ENCODE measurements around the gene MTIF3.

The MTIF3 gene

GRCh38 chr13:27425918-27426630, 24.3 kb downstream of the MTIF3 start:
- Histone ChIP-seq H3K9ac (ENCODE audit: insufficient read length) (peak overlapping the region; percentile 81), H3K36me3 (ENCODE audit: insufficient read depth, low read length) (peaks cover 48% of the 10 kb centered on the region)
- DNase-seq (ENCODE audit: low read depth, low spot score) = no peak

GRCh38 chr13:27425158-27425917, 25.0 kb downstream of the MTIF3 start:
- H3K9ac ChIP-seq (ENCODE audit: insufficient read length) = peak overlapping the region; percentile 81
- H3K36me3 ChIP-seq (ENCODE audit: insufficient read depth, low read length) = peaks cover 40% of the 10 kb centered on the region
- no peak overlapping the region for H3K27ac ChIP-seq
- peak overlapping the region; percentile 93 for H3K4me3 ChIP-seq
- TF ChIP-seq EZH2 (IDR thresholded peaks at IDR 0.05) (no peak), FOXP2 (optimal IDR thresholded peaks at IDR 0.05; ENCODE audit: control extremely low read depth, extremely low read length, insufficient read depth) (no peak), POLR2AphosphoS5 (IDR thresholded peaks at IDR 0.05; ENCODE audit: borderline replicate concordance, low read depth, low read length) (no peak)
- DNase-seq (ENCODE audit: low read depth, low spot score) = no peak
- no peaks in the 10 kb centered on the region for H3K9me3 ChIP-seq (ENCODE audit: low read depth, low read length)

More at GRCh38 chr13:27425918-27426630, 24.3 kb downstream of the MTIF3 start:
- Histone ChIP-seq H3K4me3 (peak overlapping the region; percentile 93), H3K27ac (no peak overlapping the region), H3K9me3 (ENCODE audit: low read depth, low read length) (no peaks in the 10 kb centered on the region)
- TF ChIP-seq EZH2 (IDR thresholded peaks at IDR 0.05) (no peak), POLR2AphosphoS5 (IDR thresholded peaks at IDR 0.05; ENCODE audit: borderline replicate concordance, low read depth, low read length) (no peak), FOXP2 (optimal IDR thresholded peaks at IDR 0.05; ENCODE audit: control extremely low read depth, extremely low read length, insufficient read depth) (no peak)

- peak; percentile 34 for DNase-seq (ENCODE audit: low read depth, low spot score)
- Histone ChIP-seq H3K9me3 (ENCODE audit: low read depth, low read length) (no peaks in the 10 kb centered on the region), H3K4me3 (peak within 1 kb of the TSS; percentile 93), H3K9ac (ENCODE audit: insufficient read length) (peak within 1 kb of the TSS; percentile 81), H3K36me3 (ENCODE audit: insufficient read depth, low read length) (peaks cover 32% of the 10 kb centered on the region), H3K27ac (no peak within 1 kb of the TSS; the same call in 1 of the 2 replicates)
- TF ChIP-seq POLR2AphosphoS5 (IDR thresholded peaks at IDR 0.05; ENCODE audit: borderline replicate concordance, low read depth, low read length) (peak; percentile 93), EZH2 (IDR thresholded peaks at IDR 0.05) (no peak), FOXP2 (optimal IDR thresholded peaks at IDR 0.05; ENCODE audit: control extremely low read depth, extremely low read length, insufficient read depth) (no peak)
Measured at GRCh38 chr13:27424246-27425157, 25.9 kb downstream of the MTIF3 start, which contains the start of gene GTF3A. Gene GTF3A, plus strand, starts transcription at chr13:27424619.

GRCh38 chr13:27423333-27423732, 27.0 kb downstream of the MTIF3 start:
- Histone ChIP-seq H3K36me3 (ENCODE audit: insufficient read depth, low read length) (peaks cover 20% of the 10 kb centered on the region), H3K4me3 (no peak overlapping the region), H3K27ac (no peak overlapping the region), H3K9me3 (ENCODE audit: low read depth, low read length) (no peaks in the 10 kb centered on the region), H3K9ac (ENCODE audit: insufficient read length) (no peak overlapping the region)
- TF ChIP-seq EZH2 (IDR thresholded peaks at IDR 0.05) = no peak
- no peak for TF ChIP-seq FOXP2 (optimal IDR thresholded peaks at IDR 0.05; ENCODE audit: control extremely low read depth, extremely low read length, insufficient read depth)
- TF ChIP-seq POLR2AphosphoS5 (IDR thresholded peaks at IDR 0.05; ENCODE audit: borderline replicate concordance, low read depth, low read length) = no peak
- no peak for DNase-seq (ENCODE audit: low read depth, low spot score)

GRCh38 chr13:27421101-27421871, 29.1 kb downstream of the MTIF3 start:
- Histone ChIP-seq H3K9ac (ENCODE audit: insufficient read length) (no peak overlapping the region), H3K4me3 (no peak overlapping the region)
- TF ChIP-seq POLR2AphosphoS5 (IDR thresholded peaks at IDR 0.05; ENCODE audit: borderline replicate concordance, low read depth, low read length) (no peak), FOXP2 (optimal IDR thresholded peaks at IDR 0.05; ENCODE audit: control extremely low read depth, extremely low read length, insufficient read depth) (no peak), EZH2 (IDR thresholded peaks at IDR 0.05) (no peak)

GRCh38 chr13:27419328-27419727, 31.0 kb downstream of the MTIF3 start:
- no peak for TF ChIP-seq FOXP2 (optimal IDR thresholded peaks at IDR 0.05; ENCODE audit: control extremely low read depth, extremely low read length, insufficient read depth)
- no peak overlapping the region for H3K9ac ChIP-seq (ENCODE audit: insufficient read length)
- no peak overlapping the region for H3K4me3 ChIP-seq
- H3K36me3 ChIP-seq (ENCODE audit: insufficient read depth, low read length) = no peaks in the 10 kb centered on the region
- H3K27ac ChIP-seq = no peak overlapping the region
- H3K9me3 ChIP-seq (ENCODE audit: low read depth, low read length) = no peaks in the 10 kb centered on the region
- no peak for DNase-seq (ENCODE audit: low read depth, low spot score)

More at GRCh38 chr13:27421101-27421871, 29.1 kb downstream of the MTIF3 start:
- H3K27ac ChIP-seq = no peak overlapping the region
- no peak for DNase-seq (ENCODE audit: low read depth, low spot score)
- no peaks in the 10 kb centered on the region for H3K9me3 ChIP-seq (ENCODE audit: low read depth, low read length)
- no peaks in the 10 kb centered on the region for H3K36me3 ChIP-seq (ENCODE audit: insufficient read depth, low read length)

GRCh38 chr13:27415116-27415515, 35.2 kb downstream of the MTIF3 start:
- no peaks in the 10 kb centered on the region for H3K36me3 ChIP-seq (ENCODE audit: insufficient read depth, low read length)
- TF ChIP-seq FOXP2 (optimal IDR thresholded peaks at IDR 0.05; ENCODE audit: control extremely low read depth, extremely low read length, insufficient read depth) = no peak
- TF ChIP-seq POLR2AphosphoS5 (IDR thresholded peaks at IDR 0.05; ENCODE audit: borderline replicate concordance, low read depth, low read length) = no peak
- TF ChIP-seq EZH2 (IDR thresholded peaks at IDR 0.05) = no peak
- no peak overlapping the region for H3K27ac ChIP-seq
- H3K9ac ChIP-seq (ENCODE audit: insufficient read length) = no peak overlapping the region
- DNase-seq (ENCODE audit: low read depth, low spot score) = no peak
- no peaks in the 10 kb centered on the region for H3K9me3 ChIP-seq (ENCODE audit: low read depth, low read length)
- H3K4me3 ChIP-seq = no peak overlapping the region

All from SK-N-MC (cell line).